Activated naive CD4-positive, alpha-beta T cell (primary cell): ENCODE measurements around the gene ATP8B4.

Source experiments
- DNase-seq, 4 experiments: peaks; one replicate each; lab custom pipeline; 2025; lab: John Stamatoyannopoulos, UW

The ATP8B4 gene

GRCh38 chr15:50059883-50060282 is 59.1 kb downstream of the ATP8B4 start:
- DNase-seq = no peak

- no peak for DNase-seq
Observed at GRCh38 chr15:50059203-50059772, 59.7 kb downstream of the ATP8B4 start.

GRCh38 chr15:50057905-50058639 is 61.0 kb downstream of the ATP8B4 start:
- no peak for DNase-seq

GRCh38 chr15:50057196-50057595 is 61.8 kb downstream of the ATP8B4 start:
- DNase-seq = no peak

GRCh38 chr15:50055750-50056157 is 63.3 kb downstream of the ATP8B4 start:
- DNase-seq = no peak

GRCh38 chr15:50055332-50055731 is 63.7 kb downstream of the ATP8B4 start:
- no peak for DNase-seq

- DNase-seq = no peak
Observed at GRCh38 chr15:50053055-50053856, 65.8 kb downstream of the ATP8B4 start.

- no peak for DNase-seq
Observed at GRCh38 chr15:50051811-50052419, 67.1 kb downstream of the ATP8B4 start.

GRCh38 chr15:50050986-50051743 is 67.9 kb downstream of the ATP8B4 start:
- DNase-seq = no peak

- no peak for DNase-seq
Observed at GRCh38 chr15:50049871-50050270, 69.2 kb downstream of the ATP8B4 start.

- DNase-seq = no peak
Observed at GRCh38 chr15:50046867-50047266, 72.2 kb downstream of the ATP8B4 start.

- no peak for DNase-seq
Observed at GRCh38 chr15:50046159-50046558, 72.9 kb downstream of the ATP8B4 start.

GRCh38 chr15:50044904-50045303 is 74.1 kb downstream of the ATP8B4 start:
- DNase-seq = no peak

GRCh38 chr15:50044406-50044805 is 74.6 kb downstream of the ATP8B4 start:
- DNase-seq = no peak

- DNase-seq = no peak
Observed at GRCh38 chr15:50042775-50043174, 76.3 kb downstream of the ATP8B4 start.

GRCh38 chr15:50030456-50030855 is 88.6 kb downstream of the ATP8B4 start:
- DNase-seq = no peak

- no peak for DNase-seq
Observed at GRCh38 chr15:50028326-50028725, 90.7 kb downstream of the ATP8B4 start.

GRCh38 chr15:50024281-50024680 is 94.8 kb downstream of the ATP8B4 start:
- DNase-seq = no peak

- no peak for DNase-seq
Observed at GRCh38 chr15:50018491-50018890, 100.5 kb downstream of the ATP8B4 start.

- DNase-seq = no peak
Observed at GRCh38 chr15:50017522-50017921, 101.5 kb downstream of the ATP8B4 start.

GRCh38 chr15:50016951-50017350 is 102.1 kb downstream of the ATP8B4 start:
- DNase-seq = no peak

GRCh38 chr15:50012790-50013189 is 106.2 kb downstream of the ATP8B4 start:
- DNase-seq = no peak
